ENCODE data around the gene CFAP410.
A peak's percentile ranks its signal among the peaks of the same experiment; 100 is the strongest.

CFAP410 gene

DNA sequence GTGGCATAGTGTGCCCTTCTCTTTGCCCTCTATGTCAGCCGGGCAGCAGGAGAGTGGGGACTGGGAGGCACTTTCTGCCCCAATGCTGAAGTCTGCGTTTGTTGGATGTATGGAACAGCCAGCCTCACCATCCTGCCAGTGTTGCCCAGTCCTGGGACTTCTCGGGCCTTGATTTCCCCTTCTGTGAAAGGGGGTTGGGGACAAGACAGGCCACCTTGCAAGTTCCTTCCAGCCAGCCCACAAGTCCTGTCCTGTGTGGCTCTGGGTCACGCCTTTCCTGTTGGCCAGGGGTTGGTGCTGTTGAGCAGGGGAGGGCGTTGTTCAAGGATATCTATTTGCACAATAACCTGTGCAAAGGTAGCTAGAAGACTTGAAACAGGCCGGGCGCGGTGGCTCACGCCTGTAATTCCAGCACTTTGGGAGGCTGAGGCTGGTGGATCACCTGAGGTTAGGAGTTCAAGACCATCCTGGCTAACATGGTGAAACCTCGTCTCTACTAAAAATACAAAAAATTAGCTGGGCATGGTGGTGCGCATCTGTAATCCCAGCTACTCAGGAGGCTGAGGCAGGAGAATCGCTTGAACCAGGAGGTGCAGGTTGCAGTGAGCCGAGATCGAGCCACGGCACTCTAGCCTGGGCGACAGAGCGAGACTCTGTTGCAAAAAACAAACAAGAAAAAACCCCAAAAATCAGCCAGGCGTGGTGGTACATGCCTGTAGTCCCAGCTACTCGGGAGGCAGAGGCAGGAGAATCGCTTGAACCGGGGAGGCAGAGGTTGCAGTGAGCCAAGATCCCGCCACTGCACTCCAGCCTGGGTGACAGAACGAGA, 36.4 kb downstream of the CFAP410 start:
- DNase-seq (ENCODE audit: low read depth), result peak; percentile 40
- TF ChIP-seq, protein P1, sequence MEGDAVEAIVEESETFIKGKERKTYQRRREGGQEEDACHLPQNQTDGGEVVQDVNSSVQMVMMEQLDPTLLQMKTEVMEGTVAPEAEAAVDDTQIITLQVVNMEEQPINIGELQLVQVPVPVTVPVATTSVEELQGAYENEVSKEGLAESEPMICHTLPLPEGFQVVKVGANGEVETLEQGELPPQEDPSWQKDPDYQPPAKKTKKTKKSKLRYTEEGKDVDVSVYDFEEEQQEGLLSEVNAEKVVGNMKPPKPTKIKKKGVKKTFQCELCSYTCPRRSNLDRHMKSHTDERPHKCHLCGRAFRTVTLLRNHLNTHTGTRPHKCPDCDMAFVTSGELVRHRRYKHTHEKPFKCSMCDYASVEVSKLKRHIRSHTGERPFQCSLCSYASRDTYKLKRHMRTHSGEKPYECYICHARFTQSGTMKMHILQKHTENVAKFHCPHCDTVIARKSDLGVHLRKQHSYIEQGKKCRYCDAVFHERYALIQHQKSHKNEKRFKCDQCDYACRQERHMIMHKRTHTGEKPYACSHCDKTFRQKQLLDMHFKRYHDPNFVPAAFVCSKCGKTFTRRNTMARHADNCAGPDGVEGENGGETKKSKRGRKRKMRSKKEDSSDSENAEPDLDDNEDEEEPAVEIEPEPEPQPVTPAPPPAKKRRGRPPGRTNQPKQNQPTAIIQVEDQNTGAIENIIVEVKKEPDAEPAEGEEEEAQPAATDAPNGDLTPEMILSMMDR (IDR thresholded peaks at IDR 0.05; ENCODE audit: insufficient read depth, low read depth, low read length, missing control alignments), result peak; percentile 16
- H3K4me3 ChIP-seq (ENCODE audit: low read depth, low read length), result peak overlapping the region; percentile 94; the same call in 1 of the 2 replicates

DNA sequence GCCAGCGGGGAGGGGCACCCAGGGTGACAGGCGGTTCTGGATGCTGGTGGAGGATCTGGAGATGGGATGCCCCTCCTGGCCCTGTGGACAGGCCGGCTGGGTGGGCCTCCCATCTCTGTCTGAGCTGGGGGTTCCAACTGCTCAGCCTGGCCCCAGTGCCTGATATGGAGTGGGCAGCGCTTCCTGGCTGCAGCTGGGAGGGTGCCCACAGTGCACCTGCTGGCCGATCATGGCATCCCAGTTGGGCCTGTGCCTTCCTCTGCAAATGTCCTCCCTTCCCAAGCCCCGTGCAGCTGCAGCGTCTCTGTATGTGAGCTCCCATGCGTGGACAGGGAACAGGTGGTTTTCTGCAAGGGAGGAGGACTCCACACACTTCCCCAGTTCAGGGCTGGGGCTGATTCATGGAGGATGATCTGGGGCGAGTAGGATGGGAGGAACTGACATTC, 37.2 kb downstream of the CFAP410 start:
- H3K4me3 ChIP-seq (ENCODE audit: low read depth, low read length), result peak overlapping the region; percentile 94
- TF ChIP-seq, protein P1 (IDR thresholded peaks at IDR 0.05; ENCODE audit: insufficient read depth, low read depth, low read length, missing control alignments), result peak; percentile 4
- no peak for DNase-seq (ENCODE audit: low read depth)

DNA sequence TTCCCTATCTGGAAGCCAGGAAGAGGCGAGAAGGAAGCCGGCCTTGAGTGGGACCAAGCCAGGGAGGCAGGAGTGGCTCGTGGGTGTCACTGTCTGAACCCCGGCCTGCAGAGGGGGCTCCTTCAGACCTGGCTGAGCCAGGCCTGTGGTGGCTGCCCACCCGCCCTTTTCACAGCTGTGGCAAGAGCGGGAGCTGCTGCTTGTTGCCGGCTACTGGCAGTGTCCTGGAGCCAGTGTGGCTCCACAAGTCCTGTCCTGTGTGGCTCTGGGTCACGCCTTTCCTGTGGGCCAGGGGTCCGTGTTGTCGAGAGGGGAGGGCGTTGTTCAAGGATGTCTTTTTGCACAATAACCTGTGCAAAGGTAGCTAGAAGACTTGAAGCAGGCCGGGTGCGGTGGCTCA, 38.0 kb downstream of the CFAP410 start:
- DNase-seq (ENCODE audit: low read depth), result no peak

DNA sequence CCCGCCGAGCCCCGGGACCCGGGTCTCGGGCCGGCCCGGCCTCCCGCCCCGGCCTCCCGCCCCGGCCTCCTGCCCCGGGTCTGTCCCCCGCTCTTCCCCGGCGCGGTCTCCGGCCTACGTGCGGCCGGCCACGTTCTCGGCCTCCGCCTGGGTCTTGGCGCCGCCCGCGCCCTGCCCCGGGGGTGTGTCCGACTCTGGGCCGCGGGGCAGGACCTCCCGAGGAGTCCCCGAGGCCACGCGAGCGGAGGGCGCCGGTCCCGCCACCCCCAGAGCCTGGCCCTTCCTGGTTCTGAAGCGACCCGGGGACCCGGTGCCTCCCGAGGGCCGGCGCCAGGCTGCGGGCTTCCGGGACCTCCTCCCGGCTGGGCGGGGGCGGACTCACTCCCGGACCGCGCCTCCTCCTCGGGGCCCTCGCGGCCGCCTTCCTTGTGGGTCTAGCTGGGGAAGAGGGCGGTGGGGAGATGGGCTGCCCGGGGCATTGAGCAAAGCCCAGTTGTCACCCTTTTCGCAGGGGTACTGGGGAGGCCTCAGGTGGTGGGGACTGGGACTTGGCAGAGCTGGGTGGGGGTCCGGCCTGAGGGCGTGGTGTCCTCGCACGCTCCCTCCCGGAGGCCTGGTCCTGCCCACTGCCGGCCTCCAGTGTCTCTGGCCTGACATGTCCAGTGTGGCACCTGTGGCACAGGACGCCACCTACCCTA, 38.8 kb downstream of the CFAP410 start:
- TF ChIP-seq, protein P1 (IDR thresholded peaks at IDR 0.05; ENCODE audit: insufficient read depth, low read depth, low read length, missing control alignments), result no peak
- DNase-seq (ENCODE audit: low read depth), result peak; percentile 73
- peak overlapping the region; percentile 94 for H3K4me3 ChIP-seq (ENCODE audit: low read depth, low read length)

More for the DNA sequence above, 38.0 kb downstream of the CFAP410 start:
- H3K4me3 ChIP-seq (ENCODE audit: low read depth, low read length), result peak overlapping the region; percentile 94
- TF ChIP-seq, protein P1 (IDR thresholded peaks at IDR 0.05; ENCODE audit: insufficient read depth, low read depth, low read length, missing control alignments), result no peak

DNA sequence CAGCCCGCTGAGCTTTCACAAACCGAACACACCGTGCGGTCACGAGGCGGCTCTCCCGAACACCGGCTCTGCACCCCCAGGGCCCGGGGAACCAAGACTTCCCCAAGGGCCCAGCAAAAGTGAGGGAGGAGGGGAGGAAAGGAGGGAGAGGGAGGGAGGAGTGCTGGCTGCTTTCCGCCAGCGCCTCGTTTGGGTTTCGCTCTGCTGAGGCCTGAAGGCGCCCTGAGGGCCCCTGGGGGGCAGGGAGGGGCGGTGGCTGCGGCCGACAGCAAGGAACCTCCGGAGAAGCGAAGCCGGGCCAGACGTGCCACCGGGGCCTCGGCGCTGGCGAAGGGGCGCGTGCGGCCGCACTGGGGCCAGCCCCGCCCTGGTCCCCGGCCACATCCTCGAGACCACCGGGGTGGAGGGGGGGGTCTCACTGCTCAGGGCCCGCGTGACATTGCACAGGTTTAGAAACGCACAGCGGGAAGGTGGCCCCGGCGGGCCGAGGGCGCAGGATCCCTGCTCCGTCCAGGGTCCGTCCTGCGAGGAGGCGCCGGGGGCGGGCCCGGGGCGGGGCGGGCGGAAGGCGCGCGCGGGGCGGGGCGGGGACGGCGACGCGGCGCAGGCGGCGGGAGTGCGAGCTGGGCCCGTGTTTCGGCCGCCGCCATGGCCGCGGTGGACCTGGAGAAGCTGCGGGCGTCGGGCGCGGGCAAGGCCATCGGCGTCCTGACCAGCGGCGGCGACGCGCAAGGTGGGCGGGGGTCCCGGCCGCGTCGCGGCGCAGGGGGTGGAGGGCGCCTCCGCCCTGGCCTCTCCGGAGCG, 39.5 kb downstream of the CFAP410 start, which contains the start of gene PFKL:
TSS of gene PFKL (plus strand) at position 596 of the 804 bp plus-strand sequence. CDS start at position 649, 53 bp downstream.
- peak; percentile 94 for DNase-seq (ENCODE audit: low read depth)
- peak within 1 kb of the TSS; percentile 94 for H3K4me3 ChIP-seq (ENCODE audit: low read depth, low read length)
- TF ChIP-seq, protein P1 (IDR thresholded peaks at IDR 0.05; ENCODE audit: insufficient read depth, low read depth, low read length, missing control alignments), result no peak

DNA sequence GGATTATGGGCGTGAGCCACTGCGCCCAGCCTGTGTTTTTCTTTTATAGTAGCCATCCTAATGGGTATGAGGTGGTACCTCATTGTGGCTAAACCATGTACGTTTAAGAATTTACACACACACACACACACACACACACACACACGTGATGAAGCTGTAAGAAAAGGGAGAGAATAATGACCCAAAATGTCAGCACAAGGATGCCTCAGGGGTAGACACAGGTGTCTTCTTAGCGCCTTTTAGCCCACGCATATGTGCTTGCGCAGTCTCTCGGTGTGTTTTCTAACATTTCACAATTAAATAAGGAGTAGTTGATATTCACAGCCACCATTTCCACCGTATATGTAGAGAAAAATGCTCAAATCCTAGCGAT, 40.1 kb downstream of the CFAP410 start:
- peak; percentile 56 for DNase-seq (ENCODE audit: low read depth)
- H3K4me3 ChIP-seq (ENCODE audit: low read depth, low read length), result peak overlapping the region; percentile 78
- TF ChIP-seq, protein P1 (IDR thresholded peaks at IDR 0.05; ENCODE audit: insufficient read depth, low read depth, low read length, missing control alignments), result no peak

Measured in GM12865 (cell line).